ENCODE data around the gene TAOK2.
A peak's percentile ranks its signal among the peaks of the same experiment; 100 is the strongest.

TAOK2 gene

GRCh38 chr16:30028438-30029076 lies 54.9 kb downstream of the TAOK2 start:
- no peak for TF ChIP-seq CTCF (IDR thresholded peaks at IDR 0.05; ENCODE audit: insufficient read depth, low read depth, low read length, missing control alignments)
- DNase-seq (ENCODE audit: low read depth), result peak; percentile 26
- no peak overlapping the region for H3K4me3 ChIP-seq (ENCODE audit: low read depth, low read length)

GRCh38 chr16:30030011-30030685 lies 56.5 kb downstream of the TAOK2 start:
- no peak for TF ChIP-seq CTCF (IDR thresholded peaks at IDR 0.05; ENCODE audit: insufficient read depth, low read depth, low read length, missing control alignments)

GRCh38 chr16:30030841-30031413 lies 57.3 kb downstream of the TAOK2 start, which contains the start of gene TLCD3B:
Gene TLCD3B, minus strand, starts transcription at chr16:30031271. Its CDS starts 744 bp downstream, at chr16:30030527.
- TF ChIP-seq CTCF (IDR thresholded peaks at IDR 0.05; ENCODE audit: insufficient read depth, low read depth, low read length, missing control alignments), result no peak
- no peak for DNase-seq (ENCODE audit: low read depth)
- no peak within 1 kb of the TSS for H3K4me3 ChIP-seq (ENCODE audit: low read depth, low read length)

More at GRCh38 chr16:30030011-30030685, 56.5 kb downstream of the TAOK2 start:
- DNase-seq (ENCODE audit: low read depth), result no peak
- H3K4me3 ChIP-seq (ENCODE audit: low read depth, low read length), result no peak overlapping the region

GRCh38 chr16:30031477-30031918 lies 57.8 kb downstream of the TAOK2 start:
- no peak overlapping the region for H3K4me3 ChIP-seq (ENCODE audit: low read depth, low read length)
- DNase-seq (ENCODE audit: low read depth), result no peak
- TF ChIP-seq CTCF (IDR thresholded peaks at IDR 0.05; ENCODE audit: insufficient read depth, low read depth, low read length, missing control alignments), result no peak

GRCh38 chr16:30032083-30032819 lies 58.6 kb downstream of the TAOK2 start:
- peak; percentile 81 for DNase-seq (ENCODE audit: low read depth)

More at GRCh38 chr16:30032083-30032819, 58.6 kb downstream of the TAOK2 start:
- H3K4me3 ChIP-seq (ENCODE audit: low read depth, low read length), result no peak overlapping the region
- TF ChIP-seq CTCF (IDR thresholded peaks at IDR 0.05; ENCODE audit: insufficient read depth, low read depth, low read length, missing control alignments), result peak; percentile 79
